ENCODE results near the gene HMOX1.
"Not testable (repeated sequence)": the region's sequence is repeated elsewhere in the genome, so short reads cannot be mapped to it uniquely, and the experiment has no call there.

Gene HMOX1

DNA sequence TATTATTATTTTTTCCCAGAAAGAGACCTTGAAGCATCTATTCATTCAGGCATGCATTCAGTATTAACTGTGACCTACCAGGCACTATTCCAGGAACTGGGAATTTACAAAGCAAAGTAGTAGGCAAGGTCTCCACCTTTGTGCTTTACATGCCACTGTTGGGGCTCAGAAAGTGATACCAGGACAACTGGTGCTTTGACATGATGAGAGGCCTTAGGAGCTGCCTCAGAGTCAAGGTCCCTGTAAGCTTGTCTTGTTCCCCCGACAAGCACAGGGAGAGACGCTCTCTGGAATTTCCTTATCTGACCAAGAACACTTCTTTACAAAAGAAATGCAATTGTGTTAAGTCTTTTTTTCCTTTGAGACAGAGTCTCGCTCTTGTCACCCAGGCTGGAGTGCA, 2.3 kb upstream of the HMOX1 start:
- DNase-seq (ENCODE audit: low read depth in 1 of 2, low spot score in 1 of 2): no peak

GRCh38 chr22:35379146-35379993, 1.5 kb upstream of the HMOX1 start:
- no peak for DNase-seq (ENCODE audit: low read depth in 1 of 2, low spot score in 1 of 2)

DNA sequence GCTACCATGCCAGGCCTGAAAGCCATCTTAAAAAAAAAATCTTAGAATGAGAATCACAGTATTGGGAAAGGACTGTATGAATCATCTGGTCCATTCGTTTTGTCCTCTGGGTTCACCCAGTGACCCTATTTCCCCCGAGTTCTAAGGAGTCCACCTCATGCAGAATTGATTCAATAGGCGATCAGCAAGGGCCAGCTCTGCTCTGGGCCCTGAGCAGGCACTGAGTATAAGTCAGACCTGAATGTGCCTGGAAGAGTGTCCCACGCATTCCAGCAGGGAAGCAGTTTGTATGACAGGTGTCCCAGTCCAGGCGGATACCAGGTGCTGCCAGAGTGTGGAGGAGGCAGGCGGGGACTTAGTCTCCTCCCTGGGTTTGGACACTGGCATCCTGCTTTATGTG, 883 bp upstream of the HMOX1 start:
- no peak for DNase-seq (ENCODE audit: low read depth in 1 of 2, low spot score in 1 of 2)

- no peak for DNase-seq (ENCODE audit: low read depth in 1 of 2, low spot score in 1 of 2)
These were observed 621 bp downstream of the HMOX1 start for GRCh38 chr22:35381424-35382009.

- DNase-seq (ENCODE audit: low read depth in 1 of 2, low spot score in 1 of 2): no peak
These were observed 2.8 kb downstream of the HMOX1 start for GRCh38 chr22:35383679-35384071.

DNA sequence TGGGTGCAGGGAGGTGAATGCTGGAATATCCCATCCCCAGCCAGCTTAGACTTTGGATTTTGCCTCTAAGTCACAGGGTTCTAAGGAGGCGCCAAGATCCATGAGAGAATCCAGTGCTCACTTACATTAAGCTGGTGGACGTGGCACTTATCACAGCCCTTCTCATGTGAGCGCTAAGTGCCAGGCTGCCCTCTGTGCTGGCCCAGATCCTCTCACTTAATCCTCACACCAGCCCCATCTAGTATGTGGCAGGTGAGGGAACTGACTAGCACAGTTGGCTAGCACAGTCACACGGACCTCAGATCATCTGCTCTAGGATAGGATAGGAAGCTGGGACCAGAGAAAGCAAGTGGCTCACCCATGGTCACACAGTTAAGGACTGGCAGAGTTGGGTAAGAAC, 3.6 kb downstream of the HMOX1 start:
- no peak for DNase-seq (ENCODE audit: low read depth in 1 of 2, low spot score in 1 of 2)

DNA sequence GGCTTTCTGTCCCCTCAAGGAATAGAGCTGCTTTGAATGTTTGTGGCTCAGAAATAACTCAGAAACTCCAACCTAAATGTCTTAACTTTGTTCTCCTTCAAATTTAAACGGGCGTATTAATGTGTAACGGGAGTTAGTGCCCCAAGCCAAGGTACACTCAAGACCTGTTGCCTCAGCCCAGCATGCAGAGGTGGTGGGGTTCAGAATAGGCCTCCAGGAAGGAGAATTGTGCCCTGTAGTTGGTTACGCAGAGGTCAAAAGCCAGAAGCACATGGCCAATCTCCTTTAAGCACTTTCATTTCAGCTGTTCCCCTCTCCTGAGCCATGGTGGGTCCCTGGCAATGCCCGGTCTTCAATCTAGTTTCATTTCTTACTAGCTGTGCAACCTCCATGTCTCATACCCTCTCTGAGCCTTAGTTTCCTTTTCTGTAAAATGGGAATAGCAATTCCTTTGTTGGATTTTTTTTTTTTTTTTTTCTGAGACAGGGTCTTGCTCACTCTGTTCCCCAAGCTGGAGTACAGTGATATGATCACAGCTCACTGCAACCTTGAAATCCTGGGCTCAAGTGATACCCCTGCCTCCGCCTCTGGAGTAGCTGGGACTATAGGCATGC, 4.2 kb downstream of the HMOX1 start:
- DNase-seq (ENCODE audit: low read depth in 1 of 2, low spot score in 1 of 2): no peak

DNA sequence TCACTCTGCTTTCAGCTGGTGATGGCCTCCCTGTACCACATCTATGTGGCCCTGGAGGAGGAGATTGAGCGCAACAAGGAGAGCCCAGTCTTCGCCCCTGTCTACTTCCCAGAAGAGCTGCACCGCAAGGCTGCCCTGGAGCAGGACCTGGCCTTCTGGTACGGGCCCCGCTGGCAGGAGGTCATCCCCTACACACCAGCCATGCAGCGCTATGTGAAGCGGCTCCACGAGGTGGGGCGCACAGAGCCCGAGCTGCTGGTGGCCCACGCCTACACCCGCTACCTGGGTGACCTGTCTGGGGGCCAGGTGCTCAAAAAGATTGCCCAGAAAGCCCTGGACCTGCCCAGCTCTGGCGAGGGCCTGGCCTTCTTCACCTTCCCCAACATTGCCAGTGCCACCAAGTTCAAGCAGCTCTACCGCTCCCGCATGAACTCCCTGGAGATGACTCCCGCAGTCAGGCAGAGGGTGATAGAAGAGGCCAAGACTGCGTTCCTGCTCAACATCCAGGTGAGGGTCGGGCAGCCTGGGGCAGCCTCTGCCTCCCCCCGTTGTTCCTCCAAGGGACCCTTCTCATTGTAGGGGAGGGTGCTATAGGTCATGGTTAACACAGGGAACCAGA, 5.9 kb downstream of the HMOX1 start:
- DNase-seq (ENCODE audit: low read depth in 1 of 2, low spot score in 1 of 2): no peak

DNA sequence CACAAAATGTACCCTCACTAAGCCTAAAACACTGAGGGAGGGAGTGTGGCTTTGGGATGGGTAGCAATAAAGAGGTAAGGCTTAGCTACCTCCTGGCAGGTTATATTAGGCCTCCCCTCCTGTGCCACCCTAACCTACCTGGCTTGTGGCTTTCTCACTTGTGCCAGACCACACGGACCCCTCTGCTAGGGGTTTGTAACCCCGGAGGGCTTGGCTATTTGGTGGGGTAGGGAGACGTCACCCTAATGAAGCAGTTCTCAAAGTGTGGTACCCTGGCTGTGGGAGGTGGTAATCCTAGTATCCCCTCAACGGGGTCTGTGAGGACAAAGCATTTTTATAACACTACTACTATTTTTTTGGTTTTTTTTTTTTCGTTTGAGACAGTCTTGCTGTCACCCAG, 10.0 kb downstream of the HMOX1 start:
- DNase-seq (ENCODE audit: low read depth in 1 of 2, low spot score in 1 of 2): no peak

DNA sequence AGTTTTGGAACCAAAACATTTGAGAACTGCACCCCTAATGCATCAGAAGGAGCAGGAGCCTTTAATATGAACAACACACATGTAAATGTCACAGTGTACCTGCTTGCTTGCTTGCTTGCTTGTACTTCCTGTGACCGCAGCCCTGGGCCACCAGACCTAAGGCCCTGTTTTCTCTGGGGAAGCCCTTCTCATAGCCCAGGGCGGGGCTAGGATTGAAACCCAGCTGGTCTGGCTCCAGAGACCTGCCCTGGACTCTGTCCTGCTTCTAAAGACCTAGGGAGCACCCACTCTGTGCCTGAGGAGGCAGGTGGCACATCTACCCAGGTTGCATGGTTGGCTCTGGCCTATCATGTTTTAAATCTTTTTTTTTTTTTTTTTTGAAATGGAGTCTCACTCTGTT, 11.5 kb downstream of the HMOX1 start:
- DNase-seq (ENCODE audit: low read depth in 1 of 2, low spot score in 1 of 2): no peak

GRCh38 chr22:35393116-35394010, 12.5 kb downstream of the HMOX1 start:
- no peak for DNase-seq (ENCODE audit: low read depth in 1 of 2, low spot score in 1 of 2)

DNA sequence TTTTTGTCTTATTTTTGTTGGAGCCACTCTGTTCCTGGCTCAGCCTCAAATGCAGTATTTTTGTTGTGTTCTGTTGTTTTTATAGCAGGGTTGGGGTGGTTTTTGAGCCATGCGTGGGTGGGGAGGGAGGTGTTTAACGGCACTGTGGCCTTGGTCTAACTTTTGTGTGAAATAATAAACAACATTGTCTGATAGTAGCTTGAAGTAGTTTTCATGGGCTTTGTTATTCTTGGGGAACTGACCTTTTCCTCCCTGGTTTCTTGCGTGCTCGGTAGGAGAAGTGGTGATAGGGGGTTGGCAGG, 13.1 kb downstream of the HMOX1 start:
- no peak for DNase-seq (ENCODE audit: low read depth in 1 of 2, low spot score in 1 of 2)

DNA sequence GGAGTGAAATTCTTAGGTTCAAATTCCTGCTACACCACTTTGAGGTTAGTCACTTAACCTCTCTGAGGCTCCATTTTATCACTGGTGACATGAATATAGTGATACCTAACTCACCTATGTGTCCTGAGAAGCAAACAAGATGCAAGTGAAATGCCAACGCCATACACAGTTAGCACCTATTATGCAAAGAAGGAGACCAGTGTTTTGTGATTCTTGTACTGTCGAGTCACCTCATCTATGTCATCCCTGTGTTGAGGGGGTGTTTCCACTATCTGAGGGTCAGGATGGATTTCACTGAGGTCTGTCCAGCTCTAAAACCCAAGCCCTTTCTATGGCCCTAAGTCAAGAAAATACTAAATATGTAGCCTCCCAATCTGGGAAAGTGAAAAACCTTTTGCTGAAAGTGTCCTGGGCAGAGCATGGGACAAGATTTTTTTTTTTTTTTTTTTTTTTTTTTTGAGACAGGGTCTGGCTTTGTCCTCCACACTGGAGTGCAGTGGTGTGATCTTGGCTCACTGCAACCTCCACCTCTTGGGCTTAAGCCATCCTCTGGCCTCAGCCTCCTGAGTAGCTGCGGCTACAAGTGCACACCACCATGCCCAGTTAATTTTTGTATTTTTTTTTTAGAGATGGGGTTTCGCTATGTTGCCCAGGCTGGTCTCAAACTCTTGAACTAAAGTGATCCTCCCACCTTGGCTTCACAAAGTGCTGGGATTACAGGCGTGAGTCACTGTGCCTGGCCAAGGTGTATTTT, 14.1 kb downstream of the HMOX1 start:
- no peak for DNase-seq (ENCODE audit: low read depth in 1 of 2, low spot score in 1 of 2)

DNA sequence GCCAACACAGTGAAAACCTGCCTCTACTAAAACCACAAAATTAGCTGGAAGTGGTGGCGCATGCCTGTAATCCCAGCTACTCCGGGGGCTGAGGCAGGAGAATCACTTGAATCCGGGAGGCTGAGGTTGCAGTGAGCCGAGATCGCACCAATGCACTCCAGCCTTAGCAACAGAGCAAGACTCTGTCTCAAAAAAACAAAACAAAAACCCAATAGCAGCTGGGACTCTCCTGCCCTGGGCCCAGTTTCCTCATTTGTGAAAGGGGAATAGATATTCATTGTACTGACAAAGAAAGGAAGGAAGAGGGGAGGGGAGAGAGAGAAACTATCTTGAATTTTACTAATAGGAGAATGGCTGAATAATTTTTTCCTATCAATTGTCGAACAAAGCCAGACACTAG, 15.7 kb downstream of the HMOX1 start:
- DNase-seq (ENCODE audit: low read depth in 1 of 2, low spot score in 1 of 2): not testable (repeated sequence)

DNA sequence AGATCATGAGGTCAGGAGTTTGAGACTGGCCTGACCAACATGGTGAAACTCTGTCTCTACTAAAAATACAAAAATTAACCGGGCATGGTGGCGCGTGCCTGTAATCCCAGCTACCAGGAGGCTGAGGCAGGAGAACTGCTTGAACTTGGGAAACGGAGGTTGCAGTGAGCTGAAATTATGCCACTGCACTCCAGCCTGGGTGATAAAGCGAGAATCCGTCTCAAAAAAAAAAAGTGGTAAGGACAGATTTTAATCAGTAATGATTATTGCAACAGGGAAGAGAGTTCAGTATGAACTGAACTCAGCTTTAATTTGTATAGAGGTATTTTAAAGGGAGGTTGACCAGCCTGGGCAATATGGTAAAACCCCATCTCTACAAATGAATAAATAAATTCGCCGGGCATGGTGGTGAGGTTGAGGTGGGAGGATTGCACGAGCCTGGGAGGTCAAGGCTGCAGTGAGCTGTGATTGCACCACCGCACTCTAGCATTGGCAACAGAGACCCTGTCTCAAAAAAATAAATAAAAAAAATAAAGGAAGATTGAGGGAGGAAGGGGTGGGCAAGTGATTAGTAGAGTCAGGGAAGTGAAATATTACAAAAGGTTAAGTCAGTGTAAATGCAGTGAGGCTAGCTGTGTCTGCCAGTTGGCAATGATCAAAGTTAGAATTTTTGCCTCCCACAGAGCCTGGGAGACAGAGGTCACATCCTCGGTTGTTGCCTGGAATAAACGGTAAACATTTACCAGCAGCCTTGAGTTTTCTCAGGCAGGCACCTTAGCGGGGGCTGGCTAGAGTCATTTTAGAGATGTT, 16.4 kb downstream of the HMOX1 start:
- DNase-seq (ENCODE audit: low read depth in 1 of 2, low spot score in 1 of 2): no peak

GRCh38 chr22:35398591-35398973, 17.7 kb downstream of the HMOX1 start:
- DNase-seq (ENCODE audit: low read depth in 1 of 2, low spot score in 1 of 2): no peak

GRCh38 chr22:35399114-35399677, 18.3 kb downstream of the HMOX1 start:
- no peak for DNase-seq (ENCODE audit: low read depth in 1 of 2, low spot score in 1 of 2)

DNA sequence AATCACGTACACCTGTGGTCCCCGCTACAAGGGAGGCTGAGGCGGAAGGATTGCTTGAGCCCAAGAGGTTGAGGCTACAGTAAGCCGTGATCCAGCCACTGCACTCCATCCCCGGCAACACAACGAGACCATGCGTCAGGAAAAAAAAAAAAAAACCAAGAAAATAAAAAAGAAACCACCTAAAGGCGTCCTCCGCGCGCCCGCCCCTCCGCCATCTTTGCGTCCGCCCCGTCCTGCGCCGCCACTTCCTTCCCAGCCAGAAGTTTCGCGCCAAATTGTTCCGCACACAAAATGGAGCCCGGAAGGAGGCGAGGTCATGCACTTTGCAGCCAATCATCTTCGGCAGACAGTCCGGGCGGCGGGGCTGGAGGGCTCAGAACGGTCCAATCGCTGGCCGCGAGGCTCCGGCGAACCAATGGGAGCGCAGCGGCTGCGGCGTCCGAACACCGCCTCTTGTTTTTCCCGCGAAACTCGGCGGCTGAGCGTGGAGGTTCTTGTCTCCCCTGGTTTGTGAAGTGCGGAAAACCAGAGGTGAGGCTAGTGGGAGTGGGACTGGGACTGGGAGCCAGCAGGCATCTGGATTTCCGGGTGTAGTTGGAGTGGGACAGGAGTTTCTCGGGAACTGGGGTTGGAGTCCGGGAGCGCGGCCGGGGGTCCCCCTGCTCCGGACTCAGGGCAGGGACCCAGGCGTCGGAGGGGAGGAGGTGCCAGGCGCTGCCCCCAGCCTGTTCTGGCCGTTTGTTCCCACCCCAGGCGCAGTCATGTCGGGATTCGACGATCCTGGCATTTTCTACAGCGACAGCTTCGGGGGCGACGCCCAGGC, 19.0 kb downstream of the HMOX1 start, which contains the start of gene MCM5:
Gene MCM5 (plus strand): TSS at position 463 of the 823 bp plus-strand sequence. CDS start 299 bp downstream, at position 762.
- peak; percentile 93 to 95 for DNase-seq (ENCODE audit: low read depth in 1 of 2, low spot score in 1 of 2)

GRCh38 chr22:35400501-35400790, 19.6 kb downstream of the HMOX1 start:
- DNase-seq (ENCODE audit: low read depth in 1 of 2, low spot score in 1 of 2): no peak
